Breast epithelium (tissue), 4 donors: ENCODE results near the gene CD99L2. TPM values are rescaled to one million over a fixed set of nuclear protein-coding genes. Genes with fewer than 3 reads are reported as not detected.

Experiments
- DNase-seq, 2 donors: peaks; one replicate each; pipeline ENCODE4 v3.0.0-alpha.2; 2019; ENCODE audit warnings: low spot score in 2 of 2
- H3K27ac ChIP-seq, 2 donors: fragments of 200-600 bp; sonication (generic) in 1 of 2; one replicate each; pipeline ENCODE4 v1.5.1; 2016 to 2019; ENCODE audit warnings: mild to moderate bottlenecking in 1 of 2
- H3K27me3 ChIP-seq, 2 donors: fragments of 200-600 bp; sonication (generic) in 1 of 2; one replicate each; pipeline versions ENCODE4 v1.5.1 to v1.6.0; 2017 to 2019; ENCODE audit warnings: control low read depth in 1 of 2, mild to moderate bottlenecking in 1 of 2
- H3K36me3 ChIP-seq: fragments of 200-600 bp; one replicate; pipeline ENCODE4 v1.5.1; 2019
- H3K4me1 ChIP-seq, 2 donors: fragments of 200-600 bp; sonication (generic); one replicate each; pipeline ENCODE4 v1.5.1; 2016 to 2019; ENCODE audit warnings: control low read depth in 1 of 2
- H3K4me3 ChIP-seq, 3 donors: fragments of 200-600 bp; sonication (generic); 1 replicate in 2 of 3; 2 replicates in 1 of 3; pipeline ENCODE4 v1.5.1; 2016 to 2019; ENCODE audit warnings: mild to moderate bottlenecking in 3 of 3, moderate library complexity in 2 of 3
- H3K9me3 ChIP-seq, 2 donors: fragments of 200-600 bp; sonication (generic) in 1 of 2; one replicate each; pipeline ENCODE4 v1.5.1; 2016 to 2019; ENCODE audit warnings: control low read depth in 1 of 2
- CTCF ChIP-seq, 3 donors: fragments of 450-650 bp; IDR thresholded peaks; one replicate each; pipeline ENCODE4 v1.5.1; 2016 to 2017; ENCODE audit warnings: antibody characterized with exemption in 3 of 3, mild to moderate bottlenecking in 3 of 3, moderate library complexity in 3 of 3
- POLR2A ChIP-seq: fragments of 450-650 bp; IDR thresholded peaks from one replicate; pipeline ENCODE4 v1.6.1; 2016; ENCODE audit warnings: antibody characterized with exemption, mild to moderate bottlenecking, moderate library complexity
- POLR2AphosphoS5 ChIP-seq, 3 donors: sonication (generic); formaldehyde crosslinking; IDR thresholded peaks; one replicate each; pipeline ENCODE4 v1.6.1; 2017; ENCODE audit warnings: antibody characterized with exemption in 3 of 3
- intact Hi-C: fragments of 100-400 bp; cut with DNase I; formaldehyde crosslinking; loops from one replicate; pipeline ENCODE4 v1.15.1; 2023; ENCODE audit warnings: low total_unique reads
- total RNA-seq, 3 donors: library from RNA; depleted of rRNA; stranded (reverse); fragments of >200 nt; gene quantifications; one replicate each; pipeline ENCODE4 v1.1.0, GENCODE V29; 2016

Gene CD99L2
- total RNA-seq, 3 donors from 2014 or later: 28.1 to 81.4 (median 32.1) TPM

- TF ChIP-seq POLR2A (no peak), CTCF (IDR thresholded peaks at IDR 0.05) (no peak), POLR2AphosphoS5 (IDR thresholded peaks at IDR 0.05) (no peak)
- Histone ChIP-seq H3K9me3 (no peaks in the 10 kb centered on the region), H3K27ac (peak overlapping the region in 1 of 2 donors; percentile 35), H3K36me3 (no peaks in the 10 kb centered on the region), H3K4me1 (no peaks in the 10 kb centered on the region), H3K27me3 (no peaks in the 10 kb centered on the region), H3K4me3 (no peak overlapping the region)
- intact Hi-C loops: no loop called here
- DNase-seq: no peak
Measured at GRCh38 chrX:150870029-150870428, 28.4 kb downstream of the CD99L2 start.

- DNase-seq: no peak
- Histone ChIP-seq H3K4me1 (no peaks in the 10 kb centered on the region), H3K4me3 (no peak overlapping the region), H3K27ac (no peak overlapping the region), H3K36me3 (no peaks in the 10 kb centered on the region), H3K27me3 (no peaks in the 10 kb centered on the region), H3K9me3 (no peaks in the 10 kb centered on the region)
- TF ChIP-seq POLR2AphosphoS5 (IDR thresholded peaks at IDR 0.05) (no peak), POLR2A (no peak), CTCF (IDR thresholded peaks at IDR 0.05) (no peak)
- intact Hi-C loops: no loop called here
Measured at GRCh38 chrX:150869450-150869849, 29.0 kb downstream of the CD99L2 start.

- Histone ChIP-seq H3K27me3 (no peaks in the 10 kb centered on the region), H3K27ac (no peak overlapping the region), H3K4me3 (no peak overlapping the region), H3K4me1 (no peaks in the 10 kb centered on the region), H3K36me3 (no peaks in the 10 kb centered on the region), H3K9me3 (no peaks in the 10 kb centered on the region)
- intact Hi-C loops: no loop called here
- DNase-seq: no peak
- TF ChIP-seq POLR2AphosphoS5 (IDR thresholded peaks at IDR 0.05): no peak
- no peak for TF ChIP-seq CTCF (IDR thresholded peaks at IDR 0.05)
- no peak for TF ChIP-seq POLR2A
Measured at GRCh38 chrX:150868625-150869024, 29.8 kb downstream of the CD99L2 start.

DNA sequence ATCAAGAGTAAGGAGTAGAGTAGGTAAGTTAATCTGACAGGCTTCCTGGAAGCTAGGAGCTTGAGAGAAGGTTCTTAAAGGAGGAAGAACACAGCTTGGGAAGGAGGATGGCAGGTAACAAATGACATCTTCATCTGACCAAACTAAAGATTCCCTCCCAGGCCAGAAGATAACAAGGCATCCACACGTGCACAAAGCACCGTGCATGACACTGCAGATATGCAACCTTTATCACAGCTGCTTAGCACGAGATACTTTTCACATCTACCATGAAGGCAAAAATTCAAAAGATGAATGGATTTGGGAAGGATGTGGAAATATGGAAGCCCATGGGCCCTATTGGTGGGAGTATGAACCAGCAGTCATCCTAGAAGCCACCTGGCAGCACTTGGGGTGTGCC, 34.3 kb downstream of the CD99L2 start:
- Histone ChIP-seq H3K9me3 (peaks cover 0 to 16% of the 10 kb centered on the region in 2 donors), H3K4me1 (no peaks in the 10 kb centered on the region), H3K36me3 (no peaks in the 10 kb centered on the region), H3K27ac (no peak overlapping the region), H3K27me3 (no peaks in the 10 kb centered on the region), H3K4me3 (no peak overlapping the region)
- no peak for DNase-seq
- no peak for TF ChIP-seq POLR2AphosphoS5 (IDR thresholded peaks at IDR 0.05)
- TF ChIP-seq CTCF (IDR thresholded peaks at IDR 0.05): no peak
- no peak for TF ChIP-seq POLR2A
- intact Hi-C loops: no loop called here

- DNase-seq: no peak
- TF ChIP-seq POLR2A: no peak
- TF ChIP-seq CTCF (IDR thresholded peaks at IDR 0.05): no peak
- no peak for TF ChIP-seq POLR2AphosphoS5 (IDR thresholded peaks at IDR 0.05)
- H3K27me3 ChIP-seq: no peaks in the 10 kb centered on the region
- intact Hi-C loops: no loop called here
- no peaks in the 10 kb centered on the region for H3K4me1 ChIP-seq
- H3K9me3 ChIP-seq: peaks cover 0 to 16% of the 10 kb centered on the region in 2 donors
- no peaks in the 10 kb centered on the region for H3K36me3 ChIP-seq
- no peak overlapping the region for H3K4me3 ChIP-seq
- no peak overlapping the region for H3K27ac ChIP-seq
Measured at GRCh38 chrX:150863191-150863590, 35.3 kb downstream of the CD99L2 start.
